ENCODE measurements around the gene MEX3D. TPM values are rescaled to one million over a fixed set of nuclear protein-coding genes. Genes with fewer than 3 reads are reported as not detected.

Gene MEX3D
- total RNA-seq, 1 experiment from 2014 or later = 70.4 TPM

- Mint-ChIP-seq H3K27me3 (ENCODE audit: low read depth) (no peaks in the 10 kb centered on the region), H3K4me3 (no peak overlapping the region), H3K9me3 (no peaks in the 10 kb centered on the region), H3K27ac (peak overlapping the region; percentile 49 to 84 (median 52); a peak in 1 of 7 replicates), H3K36me3 (ENCODE audit: insufficient read depth in 1 of 3, low read depth in 3 of 3) (peaks cover 8 to 51% (median 43%) of the 10 kb centered on the region in 3 experiments; a peak in 6 of 7 replicates), H3K4me1 (peaks cover 0 to 11% of the 10 kb centered on the region in 2 experiments; a peak in 2 of 4 replicates)
- Histone ChIP-seq H3K9ac (ENCODE audit: extremely low read depth, insufficient read length, low read length) (no peak overlapping the region), H2BK12ac (ENCODE audit: insufficient read length, low read depth, low read length) (no peak overlapping the region), H3K4me2 (ENCODE audit: insufficient read depth, insufficient read length, low read length) (no peak overlapping the region), H2BK20ac (ENCODE audit: low read depth, low read length, poor library complexity, severe bottlenecking) (no peak overlapping the region), H3K4me1 (ENCODE audit: insufficient read depth, low read length) (no peaks in the 10 kb centered on the region), H3K56ac (ENCODE audit: insufficient read length, low read depth, low read length) (no peak overlapping the region), H4K5ac (ENCODE audit: insufficient read length, low read depth, low read length) (no peak overlapping the region), H2AFZ (ENCODE audit: low read length) (no peak overlapping the region), H4K8ac (replicated peaks; ENCODE audit: insufficient read length, low read depth, low read length) (no peak overlapping the region), H2AK5ac (ENCODE audit: insufficient read length, low read length) (no peak overlapping the region), H4K20me1 (ENCODE audit: control insufficient read depth, insufficient read depth, insufficient read length) (no peaks in the 10 kb centered on the region), H4K91ac (ENCODE audit: insufficient read length, low read depth, low read length) (no peak overlapping the region), H3T11ph (ENCODE audit: low read length) (no peak overlapping the region), H3K23me2 (ENCODE audit: insufficient read length, low read depth, low read length, poor library complexity, severe bottlenecking) (no peaks in the 10 kb centered on the region), H3K4ac (ENCODE audit: low read depth, low read length) (no peak overlapping the region), H3K14ac (ENCODE audit: insufficient read depth, low read length) (no peak overlapping the region; the same call in 1 of the 2 replicates), H2BK5ac (ENCODE audit: insufficient read length, low read length) (no peak overlapping the region), H3K27ac (ENCODE audit: insufficient read length, low read depth, low read length) (no peak overlapping the region), H2BK120ac (ENCODE audit: low read depth, low read length, poor library complexity, severe bottlenecking) (no peak overlapping the region), H3K18ac (ENCODE audit: insufficient read length, low read depth, low read length) (no peak overlapping the region), H3K23ac (ENCODE audit: insufficient read length, low read depth, low read length) (no peak overlapping the region), H3K9me3 (ENCODE audit: control insufficient read depth, low read depth, low read length) (no peaks in the 10 kb centered on the region), H2BK15ac (ENCODE audit: low read depth, low read length) (no peak overlapping the region), H3K79me1 (ENCODE audit: insufficient read depth, low read depth, low read length, poor library complexity, severe bottlenecking) (peaks cover 8% of the 10 kb centered on the region), H3K27me3 (ENCODE audit: insufficient read depth, low read length) (no peaks in the 10 kb centered on the region), H3K79me2 (ENCODE audit: insufficient read depth, low read length) (peaks cover 41% of the 10 kb centered on the region; the same call in 1 of the 2 replicates)
- WGBS (ENCODE audit: extremely low coverage, insufficient read length, low lambda C conversion rate) = no CpG with 5 or more reads among the region's 17 CpGs
- no peak for DNase-seq
- TF ChIP-seq CTCF (conservative IDR thresholded peaks at IDR 0.05) = no peak
Observed at GRCh38 chr19:1561236-1561842, 6.8 kb downstream of the MEX3D start.
